PC-3 (cell line): Measurements from ENCODE around the gene SPAG6. TPM values are rescaled to one million over a fixed set of nuclear protein-coding genes. Genes with fewer than 3 reads are reported as not detected.

ENCODE experiments used
- ATAC-seq: fragments of 200-7000 bp; cut with Tn5 transposase; 2 replicates; pipeline ENCODE4 v1.9.1; 2020; ENCODE audit warnings: mild to moderate bottlenecking, moderate library complexity
- BruUV-seq: library from RNA; stranded (reverse); fragments of 400-500 nt; replicated peaks from 2 replicates; lab custom pipeline; 2021; lab: Mats Ljungman, UMichigan
- CTCF ChIA-PET: fragments of 300-600 bp; sonication (Branson Sonifier 250); formaldehyde crosslinking; loops from one replicate; lab custom pipeline; 2022; ENCODE audit warnings: antibody characterized with exemption; lab: Charles Lee
- POLR2A ChIA-PET: fragments of 300-600 bp; sonication (Branson Sonifier 250); formaldehyde crosslinking; loops from one replicate; lab custom pipeline; 2022; ENCODE audit warnings: antibody characterized with exemption; ENCODE audit not compliant: unreplicated experiment; lab: Charles Lee
- DNase-seq: peaks from one replicate; pipeline ENCODE4 v3.0.0-alpha.2; 2015
- H2AFZ ChIP-seq: fragments of 300-600 bp; sonication (generic); 2 replicates; pipeline ENCODE4 v1.6.0; 2016; ENCODE audit warnings: antibody characterized with exemption, low read length
- H3F3A ChIP-seq: fragments of 300-600 bp; sonication (generic); one replicate; pipeline ENCODE4 v1.6.0; 2017; ENCODE audit warnings: antibody characterized with exemption, low read length, control low read depth, mild to moderate bottlenecking; ENCODE audit not compliant: unreplicated experiment
- H3K27ac ChIP-seq: fragments of 300-600 bp; sonication (generic); 2 replicates; pipeline ENCODE4 v1.5.1; 2016; ENCODE audit warnings: mild to moderate bottlenecking, low read length
- H3K27me3 ChIP-seq: fragments of 300-600 bp; sonication (generic); 2 replicates; pipeline ENCODE4 v1.6.1; 2016; ENCODE audit warnings: low read length, mixed read lengths
- H3K36me3 ChIP-seq: fragments of 300-600 bp; sonication (generic); 2 replicates; pipeline ENCODE4 v1.6.1; 2016; ENCODE audit warnings: low read depth, mixed run types, low read length, mixed read lengths
- H3K4me1 ChIP-seq: fragments of 300-600 bp; sonication (generic); 2 replicates; pipeline ENCODE4 v1.5.1; 2016; ENCODE audit warnings: low read length; ENCODE audit not compliant: insufficient read depth
- H3K4me2 ChIP-seq: fragments of 300-600 bp; sonication (generic); 2 replicates; pipeline ENCODE4 v1.6.0; 2016; ENCODE audit warnings: low read length
- H3K4me3 ChIP-seq: fragments of 300-600 bp; sonication (generic); 2 replicates; pipeline ENCODE4 v1.5.1; 2016; ENCODE audit warnings: mild to moderate bottlenecking, low read length, mixed read lengths
- H3K79me2 ChIP-seq: fragments of 300-600 bp; sonication (generic); 2 replicates; pipeline ENCODE4 v1.6.1; 2017; ENCODE audit warnings: low read length, mixed read lengths
- H3K9ac ChIP-seq: fragments of 300-600 bp; sonication (generic); 2 replicates; pipeline ENCODE4 v1.6.0; 2016; ENCODE audit warnings: mild to moderate bottlenecking, low read length
- H3K9me2 ChIP-seq: fragments of 300-600 bp; sonication (generic); replicated peaks from 2 replicates; pipeline ENCODE4 v1.6.1; 2016; ENCODE audit warnings: mixed run types, low read length, mixed read lengths
- H3K9me3 ChIP-seq: fragments of 300-600 bp; sonication (generic); 2 replicates; pipeline ENCODE4 v1.6.1; 2016; ENCODE audit warnings: low read length, mixed read lengths
- H4K20me1 ChIP-seq: fragments of 300-600 bp; sonication (generic); 2 replicates; pipeline ENCODE4 v1.6.1; 2016; ENCODE audit warnings: low read length, mixed read lengths
- CTCF ChIP-seq: fragments of 300-600 bp; sonication (generic); conservative IDR thresholded peaks from 2 replicates; pipeline ENCODE4 v1.5.1; 2017; ENCODE audit warnings: antibody characterized with exemption, low read depth, mild to moderate bottlenecking, low read length
- EZH2 ChIP-seq: fragments of 300-600 bp; sonication (generic); IDR thresholded peaks from one replicate; pipeline ENCODE4 v1.6.1; 2017; ENCODE audit warnings: antibody characterized with exemption, mild to moderate bottlenecking, low read length; ENCODE audit not compliant: unreplicated experiment
- EZH2phosphoT487 ChIP-seq: fragments of 300-600 bp; sonication (generic); IDR thresholded peaks from 2 replicates; pipeline ENCODE4 v1.6.1; 2018; ENCODE audit warnings: mild to moderate bottlenecking, antibody characterized with exemption, low read length, borderline replicate concordance
- intact Hi-C: fragments of 100-400 bp; cut with micrococcal nuclease; formaldehyde crosslinking; loops from 2 replicates; pipeline ENCODE4 v1.9.0; 2023
- total RNA-seq: library from RNA; depleted of rRNA; stranded (reverse); fragments of >200 nt; gene quantifications from 2 replicates; pipeline ENCODE4 v1.2.3, GENCODE V29; 2014

The SPAG6 gene
- total RNA-seq, 1 experiment from 2014 or later, result 0.04 TPM

GRCh38 chr10:22363305-22363704 is 18.0 kb downstream of the SPAG6 start:
- ATAC-seq (no peak), DNase-seq (no peak)
- H3F3A ChIP-seq, result no peaks in the 10 kb centered on the region
- no peak overlapping the region for H3K27ac ChIP-seq
- H3K4me3 ChIP-seq, result no peak overlapping the region
- no TSS peak for BruUV-seq
- H3K27me3 ChIP-seq, result no peaks in the 10 kb centered on the region
- H3K9me2 ChIP-seq, result no peaks in the 10 kb centered on the region
- no peak overlapping the region for H2AFZ ChIP-seq
- ChIA-PET CTCF (no interaction called here), POLR2A (no interaction called here)
- no peaks in the 10 kb centered on the region for H3K9me3 ChIP-seq
- intact Hi-C loops, result no loop called here
- no peak overlapping the region for H3K4me2 ChIP-seq
- no peaks in the 10 kb centered on the region for H3K79me2 ChIP-seq
- no peaks in the 10 kb centered on the region for H3K4me1 ChIP-seq
- H3K9ac ChIP-seq, result no peak overlapping the region
- no peaks in the 10 kb centered on the region for H4K20me1 ChIP-seq
- no peaks in the 10 kb centered on the region for H3K36me3 ChIP-seq
- TF ChIP-seq EZH2 (no peak), EZH2phosphoT487 (no peak), CTCF (no peak)

DNA sequence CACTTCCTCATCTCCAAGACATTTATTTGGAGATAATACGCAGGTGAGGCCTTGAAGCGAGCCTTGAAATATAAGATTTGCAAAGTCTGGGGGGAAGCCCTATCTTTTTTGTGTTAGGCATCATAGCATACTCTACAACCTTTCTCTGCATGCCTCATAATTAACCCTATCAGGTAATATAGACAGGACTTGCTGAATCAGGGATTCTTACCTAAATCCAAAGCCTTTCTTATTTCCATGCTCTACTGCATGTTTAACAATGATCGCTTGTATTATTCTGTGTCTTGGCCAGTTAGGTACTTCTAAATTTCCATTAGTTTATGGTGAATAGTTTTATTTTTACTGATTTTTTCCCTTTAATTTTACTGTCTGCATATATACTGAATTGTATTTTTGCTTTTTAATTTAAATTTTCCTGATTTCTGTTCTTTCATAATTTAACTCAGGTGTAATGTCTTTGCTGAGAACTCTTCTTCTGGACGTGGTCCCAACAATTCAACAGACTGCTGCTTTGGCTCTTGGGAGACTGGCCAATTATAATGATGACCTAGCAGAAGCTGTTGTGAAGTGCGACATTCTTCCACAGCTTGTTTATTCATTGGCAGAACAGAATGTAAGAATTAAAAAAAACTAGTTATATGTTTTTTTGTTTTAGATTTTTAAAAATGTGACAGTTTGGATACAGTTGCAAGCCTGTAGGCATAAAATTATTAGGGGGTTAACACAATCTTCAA is 19.3 kb downstream of the SPAG6 start:
- H3K36me3 ChIP-seq, result no peaks in the 10 kb centered on the region
- intact Hi-C loops, result no loop called here
- H3K9me2 ChIP-seq, result no peaks in the 10 kb centered on the region
- TF ChIP-seq EZH2, result no peak
- TF ChIP-seq CTCF, result no peak
- TF ChIP-seq EZH2phosphoT487, result no peak
- no peaks in the 10 kb centered on the region for H3K79me2 ChIP-seq
- POLR2A ChIA-PET, result no interaction called here
- no peak overlapping the region for H2AFZ ChIP-seq
- ATAC-seq (no peak), DNase-seq (no peak)
- H3K9me3 ChIP-seq, result no peaks in the 10 kb centered on the region
- no peak overlapping the region for H3K9ac ChIP-seq
- no peaks in the 10 kb centered on the region for H3K27me3 ChIP-seq
- H3K27ac ChIP-seq, result no peak overlapping the region
- H3K4me1 ChIP-seq, result no peaks in the 10 kb centered on the region
- no TSS peak for BruUV-seq
- H3K4me2 ChIP-seq, result no peak overlapping the region
- CTCF ChIA-PET, result no interaction called here
- H3K4me3 ChIP-seq, result no peak overlapping the region
- no peaks in the 10 kb centered on the region for H4K20me1 ChIP-seq
- no peaks in the 10 kb centered on the region for H3F3A ChIP-seq

DNA sequence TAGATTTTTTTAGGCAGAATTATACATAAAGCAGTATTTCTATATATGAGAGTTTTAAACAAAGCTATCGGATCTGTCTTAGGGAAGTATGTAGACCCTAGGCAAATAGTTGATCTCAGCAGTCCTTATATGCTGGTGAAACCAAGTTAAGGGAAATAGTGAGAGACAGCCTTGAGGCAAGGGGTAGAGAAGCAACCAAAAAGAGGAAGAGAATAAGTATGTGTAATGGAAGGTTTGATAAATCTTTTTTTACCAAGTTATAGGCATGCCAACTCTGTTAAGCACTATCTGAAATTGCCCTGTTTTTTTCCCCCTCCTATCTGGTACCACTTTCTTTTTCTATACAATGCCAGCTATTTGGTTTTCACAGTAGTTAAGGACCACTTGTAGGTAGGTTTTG is 19.9 kb downstream of the SPAG6 start:
- H3K79me2 ChIP-seq, result no peaks in the 10 kb centered on the region
- no peak overlapping the region for H3K4me3 ChIP-seq
- no peak overlapping the region for H3K9ac ChIP-seq
- H3K9me2 ChIP-seq, result no peaks in the 10 kb centered on the region
- no peaks in the 10 kb centered on the region for H3K9me3 ChIP-seq
- POLR2A ChIA-PET, result no interaction called here
- no peak overlapping the region for H3K27ac ChIP-seq
- BruUV-seq, result no TSS peak
- ATAC-seq (no peak), DNase-seq (no peak)
- H4K20me1 ChIP-seq, result no peaks in the 10 kb centered on the region
- intact Hi-C loops, result no loop called here
- H3K4me1 ChIP-seq, result no peaks in the 10 kb centered on the region
- H3K36me3 ChIP-seq, result no peaks in the 10 kb centered on the region
- no peaks in the 10 kb centered on the region for H3K27me3 ChIP-seq
- TF ChIP-seq EZH2phosphoT487, result no peak
- TF ChIP-seq EZH2, result no peak
- TF ChIP-seq CTCF, result no peak
- no peak overlapping the region for H2AFZ ChIP-seq
- no peaks in the 10 kb centered on the region for H3F3A ChIP-seq
- H3K4me2 ChIP-seq, result no peak overlapping the region
- CTCF ChIA-PET, result no interaction called here
